Testis (tissue), 2 donors: ENCODE data around the gene PRKD3.

Experiments used
- CTCF ChIP-seq, 3 experiments: fragments of 450-650 bp in 2 of 3; fragments of 200-600 bp in 1 of 3; sonication (generic) in 1 of 3; IDR thresholded peaks; one replicate each; pipeline ENCODE4 v1.5.1; 2016 to 2019; ENCODE audit warnings: antibody characterized with exemption in 3 of 3, mild to moderate bottlenecking in 2 of 3, moderate library complexity in 1 of 3
- POLR2A ChIP-seq: fragments of 450-650 bp; IDR thresholded peaks from one replicate; pipeline ENCODE4 v1.6.1; 2017; ENCODE audit warnings: antibody characterized with exemption, mild to moderate bottlenecking, moderate library complexity

GRCh38 chr2:37361216-37361815 is 36.7 kb upstream of the PRKD3 start:
- TF ChIP-seq CTCF (IDR thresholded peaks at IDR 0.05) (no peak), POLR2A (no peak)
